GM12864 (cell line): ENCODE measurements around the gene HP1BP3.
"Not testable (repeated sequence)": the region's sequence is repeated elsewhere in the genome, so short reads cannot be mapped to it uniquely, and the experiment has no call there.

Experiments used
- DNase-seq: peaks from one replicate; pipeline ENCODE4 v3.0.0-alpha.2; 2011; ENCODE audit warnings: low read depth
- H3K4me3 ChIP-seq: 2 replicates; pipeline ENCODE4 v1.5.1; 2011; ENCODE audit warnings: mild to moderate bottlenecking, low read depth, low read length, control low read depth
- TF ChIP-seq, protein P1 (sequence below): IDR thresholded peaks from 2 replicates; pipeline ENCODE4 v1.5.1; 2011; ENCODE audit warnings: low read depth, mild to moderate bottlenecking, moderate library complexity, low read length, control low read depth, inconsistent platforms; ENCODE audit errors: missing control alignments

Gene HP1BP3

DNA sequence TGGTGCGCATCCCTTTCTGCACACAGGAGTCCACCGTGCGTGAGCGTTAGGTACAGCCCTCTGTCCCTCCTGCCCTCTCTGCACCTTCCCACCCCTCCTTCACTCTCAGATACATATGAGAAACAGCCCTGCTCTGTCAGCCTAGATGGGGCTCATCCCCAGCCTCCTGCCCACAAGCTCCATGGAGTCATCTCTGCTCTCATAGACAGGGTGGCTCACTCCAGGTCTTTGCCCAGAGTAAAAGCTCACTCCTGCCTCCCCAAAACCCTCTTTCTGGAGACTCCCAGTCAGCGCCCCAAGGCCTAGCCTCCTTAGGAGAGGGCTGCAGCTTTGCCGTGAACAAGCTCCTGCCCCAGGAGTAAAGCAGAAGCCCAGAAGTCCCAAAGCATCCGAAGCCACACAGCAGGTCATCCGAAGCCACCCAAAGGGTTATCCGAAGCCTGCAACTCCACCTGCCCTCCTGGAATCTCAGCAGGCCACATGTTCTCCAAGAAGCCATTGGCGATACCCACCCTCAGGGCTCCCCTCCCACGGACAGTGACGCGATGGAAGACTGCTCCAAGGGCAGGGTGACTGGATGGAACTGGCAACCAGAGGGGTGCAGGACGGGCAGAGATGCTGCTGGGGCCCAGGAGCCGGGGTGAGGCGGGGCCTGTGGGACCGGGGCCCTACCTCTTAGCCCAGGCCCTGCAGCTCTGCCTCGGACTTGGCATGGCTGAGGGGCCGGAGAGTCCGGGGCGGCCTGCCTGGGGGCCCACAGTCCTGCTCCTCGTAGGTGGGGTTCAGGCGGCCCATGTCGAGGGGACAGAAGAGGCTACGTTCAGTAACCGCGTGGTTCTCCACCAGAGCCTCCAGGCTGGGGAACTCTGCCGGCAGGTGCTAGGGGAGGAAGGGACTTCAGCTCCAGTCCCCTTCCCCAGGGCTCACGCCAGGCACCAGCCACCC lies 65.7 kb downstream of the HP1BP3 start:
- DNase-seq = no peak
- H3K4me3 ChIP-seq = no peak overlapping the region
- TF ChIP-seq, protein P1, sequence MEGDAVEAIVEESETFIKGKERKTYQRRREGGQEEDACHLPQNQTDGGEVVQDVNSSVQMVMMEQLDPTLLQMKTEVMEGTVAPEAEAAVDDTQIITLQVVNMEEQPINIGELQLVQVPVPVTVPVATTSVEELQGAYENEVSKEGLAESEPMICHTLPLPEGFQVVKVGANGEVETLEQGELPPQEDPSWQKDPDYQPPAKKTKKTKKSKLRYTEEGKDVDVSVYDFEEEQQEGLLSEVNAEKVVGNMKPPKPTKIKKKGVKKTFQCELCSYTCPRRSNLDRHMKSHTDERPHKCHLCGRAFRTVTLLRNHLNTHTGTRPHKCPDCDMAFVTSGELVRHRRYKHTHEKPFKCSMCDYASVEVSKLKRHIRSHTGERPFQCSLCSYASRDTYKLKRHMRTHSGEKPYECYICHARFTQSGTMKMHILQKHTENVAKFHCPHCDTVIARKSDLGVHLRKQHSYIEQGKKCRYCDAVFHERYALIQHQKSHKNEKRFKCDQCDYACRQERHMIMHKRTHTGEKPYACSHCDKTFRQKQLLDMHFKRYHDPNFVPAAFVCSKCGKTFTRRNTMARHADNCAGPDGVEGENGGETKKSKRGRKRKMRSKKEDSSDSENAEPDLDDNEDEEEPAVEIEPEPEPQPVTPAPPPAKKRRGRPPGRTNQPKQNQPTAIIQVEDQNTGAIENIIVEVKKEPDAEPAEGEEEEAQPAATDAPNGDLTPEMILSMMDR = no peak

DNA sequence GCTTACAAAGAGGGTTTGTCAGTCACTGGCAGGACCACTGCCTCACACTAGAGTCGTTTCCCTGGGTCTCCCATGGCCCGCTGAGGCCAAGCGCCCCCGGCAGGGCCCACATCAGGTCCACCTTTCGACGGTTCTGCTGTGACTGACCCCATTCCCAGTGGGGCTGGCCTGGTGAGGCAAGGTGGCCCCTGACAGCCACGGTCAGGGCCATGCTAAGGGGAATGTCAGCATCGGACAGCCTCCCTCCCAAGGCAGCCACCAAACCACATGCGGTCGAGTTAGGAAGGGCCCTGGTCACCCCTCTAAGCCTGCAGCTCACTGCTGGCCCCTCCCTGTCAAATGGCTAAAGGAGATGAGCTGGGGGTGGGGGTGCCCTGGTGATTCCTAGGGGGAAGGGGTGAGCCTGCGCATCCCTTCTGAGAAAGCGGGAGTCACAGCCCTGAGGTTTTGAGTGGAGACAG lies 66.4 kb downstream of the HP1BP3 start:
- TF ChIP-seq, protein P1 = no peak
- H3K4me3 ChIP-seq = no peak overlapping the region
- DNase-seq = no peak

GRCh38 chr1:20719871-20720620 lies 67.1 kb downstream of the HP1BP3 start:
- no peak overlapping the region for H3K4me3 ChIP-seq
- TF ChIP-seq, protein P1 = no peak
- no peak for DNase-seq

GRCh38 chr1:20719261-20719660 lies 67.8 kb downstream of the HP1BP3 start:
- DNase-seq = no peak
- H3K4me3 ChIP-seq = no peak overlapping the region
- TF ChIP-seq, protein P1 = no peak

DNA sequence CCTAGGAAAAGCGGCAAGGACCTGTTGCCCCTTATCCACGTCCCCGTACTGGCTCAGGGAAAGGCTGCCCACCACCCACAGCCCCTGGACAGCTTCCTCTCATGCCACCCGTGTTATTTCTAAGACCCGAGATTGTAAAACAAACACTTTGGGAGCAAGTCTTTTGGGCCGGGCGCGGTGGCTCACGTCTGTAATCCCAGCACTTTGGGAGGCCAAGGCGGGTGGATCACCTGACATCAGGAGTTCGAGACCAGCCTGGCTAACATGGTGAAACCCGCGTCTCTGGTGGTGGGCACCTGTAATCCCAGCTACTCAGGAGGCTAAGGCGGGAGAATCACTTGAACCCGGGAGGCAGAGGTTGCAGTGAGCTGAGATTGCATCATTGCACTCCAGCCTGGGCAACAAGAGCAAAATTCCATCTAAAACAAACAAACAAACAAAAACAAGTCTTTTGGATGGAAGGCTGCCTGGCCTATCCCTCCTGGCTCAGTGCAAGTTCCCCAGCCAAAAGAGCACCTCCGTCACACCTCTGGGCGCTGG lies 68.7 kb downstream of the HP1BP3 start:
- DNase-seq, H3K4me3 ChIP-seq: not testable (repeated sequence)

DNA sequence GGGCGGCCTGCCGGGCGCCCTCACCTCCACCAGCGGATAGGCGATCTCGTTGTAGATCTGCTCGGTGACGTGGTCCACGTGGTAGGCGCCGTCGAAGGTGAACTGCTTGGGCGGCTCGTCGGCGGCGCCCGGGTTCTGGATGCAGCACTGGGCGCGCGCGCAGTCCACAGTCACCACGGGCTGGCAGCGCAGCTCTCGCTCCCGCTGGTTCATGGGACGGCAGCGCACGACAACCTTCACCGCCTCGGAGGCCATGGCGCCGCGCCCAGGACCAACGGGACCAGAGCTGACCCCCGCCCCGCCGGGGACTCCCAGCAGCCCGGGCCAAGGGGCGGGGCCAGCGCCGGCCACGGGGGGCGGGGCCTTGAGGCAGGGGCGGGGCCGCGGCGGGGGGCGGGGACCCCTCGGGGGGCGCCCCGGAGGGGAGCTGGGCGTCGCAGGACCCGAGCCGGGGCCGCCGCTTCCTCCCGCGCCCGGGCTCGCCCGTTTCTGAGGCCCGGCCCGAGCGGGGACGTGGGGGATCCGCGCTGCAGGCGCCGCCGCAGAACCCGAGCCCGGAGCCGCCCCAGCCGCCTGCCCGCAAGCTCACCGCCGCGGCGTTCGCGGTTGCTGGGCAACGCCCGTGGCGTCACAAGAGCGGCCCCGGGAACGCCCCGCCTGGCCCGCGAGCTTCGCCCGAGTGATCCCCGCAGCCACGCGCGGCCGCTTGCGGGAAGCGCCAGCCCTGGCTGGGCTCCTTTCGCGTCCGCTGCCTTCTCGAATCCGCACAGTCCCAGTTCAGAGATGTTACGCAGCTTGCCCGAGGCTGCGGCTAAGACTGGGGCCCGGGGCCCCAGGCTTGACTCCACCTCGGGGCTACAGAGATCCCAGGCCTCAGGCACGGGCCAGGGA lies 69.4 kb downstream of the HP1BP3 start, which contains the start of gene KIF17:
Gene KIF17, minus strand, starts transcription at position 556 of the 891 bp plus-strand sequence. Its CDS starts 301 bp downstream, at position 255.
- TF ChIP-seq, protein P1 = no peak
- H3K4me3 ChIP-seq = peak within 1 kb of the TSS; percentile 13; the same call in 1 of the 2 replicates
- DNase-seq = peak; percentile 8
